Vagina (tissue), 2 donors: ENCODE measurements around the gene CDKN2AIP.

ENCODE experiments used
- CTCF ChIP-seq, 3 experiments: fragments of 450-650 bp in 2 of 3; fragments of 200-600 bp in 1 of 3; sonication (generic) in 1 of 3; IDR thresholded peaks; one replicate each; pipeline ENCODE4 v1.5.1; 2017 to 2019; ENCODE audit warnings: antibody characterized with exemption in 3 of 3, mild to moderate bottlenecking in 2 of 3, moderate library complexity in 2 of 3
- POLR2A ChIP-seq, 2 donors: fragments of 450-650 bp; IDR thresholded peaks; one replicate each; pipeline ENCODE4 v1.6.1; 2017; ENCODE audit warnings: antibody characterized with exemption in 2 of 2, mild to moderate bottlenecking in 2 of 2, moderate library complexity in 2 of 2
- POLR2AphosphoS5 ChIP-seq, 2 donors: sonication (generic); formaldehyde crosslinking; IDR thresholded peaks; one replicate each; pipeline ENCODE4 v1.9.0; 2017; ENCODE audit warnings: antibody characterized with exemption in 2 of 2, mild to moderate bottlenecking in 2 of 2, low read depth in 1 of 2; ENCODE audit not compliant: insufficient read depth in 1 of 2

GRCh38 chr4:183411291-183411861, 33.1 kb upstream of the CDKN2AIP start:
- TF ChIP-seq CTCF (IDR thresholded peaks at IDR 0.05): no peak
- no peak for TF ChIP-seq POLR2A (IDR thresholded peaks at IDR 0.05)
- TF ChIP-seq POLR2AphosphoS5 (IDR thresholded peaks at IDR 0.05; ENCODE audit: insufficient read depth in 1 of 2, low read depth in 1 of 2): peak in 1 of 2 donors; percentile 14
